ENCODE data around the gene BHLHE41. TPM values are rescaled to one million over a fixed set of nuclear protein-coding genes. Genes with fewer than 3 reads are reported as not detected.

The BHLHE41 gene
- total and polyA plus RNA-seq, 2 of the 8 experiments (the other 6 are each of a cell fraction or from before 2014, with no cell fraction given), result 1.1 to 3.4 TPM

DNA sequence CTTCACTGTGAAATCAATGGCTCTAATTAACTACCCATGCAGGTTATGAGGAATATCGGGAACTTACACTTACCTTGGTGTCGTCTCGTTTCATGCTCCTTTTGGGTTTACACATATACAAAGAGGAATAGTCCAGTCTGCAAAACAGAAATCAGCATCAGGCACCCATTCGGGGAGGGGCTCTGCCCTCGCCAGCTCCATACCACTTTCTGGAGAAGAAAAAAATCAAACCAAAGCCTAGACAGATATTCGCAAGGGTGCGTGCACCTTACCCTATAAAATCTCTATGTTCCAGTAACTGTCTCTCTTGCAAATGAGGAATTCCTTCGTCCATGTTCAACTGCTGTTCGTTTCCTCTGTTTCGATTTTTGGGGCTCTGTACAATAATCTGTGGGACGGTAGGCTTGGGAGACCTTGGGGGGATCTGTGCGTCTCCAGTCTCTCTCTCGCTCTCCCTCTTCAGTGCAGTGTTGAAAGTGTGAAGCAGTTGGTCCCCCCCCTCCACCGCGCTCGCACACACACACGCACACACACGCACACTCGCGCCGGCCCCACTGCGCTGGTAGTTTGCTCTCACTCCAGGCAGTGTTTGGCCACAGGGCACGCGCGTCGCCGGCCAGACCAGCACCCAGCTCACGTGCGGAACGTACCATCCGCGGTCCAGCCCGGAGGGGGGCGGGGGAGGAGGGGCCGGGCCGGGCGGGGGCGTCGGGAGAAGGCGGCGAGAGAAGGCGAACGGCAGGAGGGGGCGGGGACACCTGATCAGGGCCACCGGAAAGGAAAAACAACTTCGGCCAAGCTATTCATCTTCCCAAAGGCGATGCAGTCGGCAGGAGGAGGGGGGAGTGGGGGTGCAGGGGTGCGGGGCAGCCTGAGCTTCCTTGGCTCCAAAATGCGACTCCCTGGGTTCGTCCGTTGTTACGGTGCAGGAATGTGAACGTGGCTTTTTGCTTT is at the start of gene BHLHE41 (continued):
- TF ChIP-seq, protein P1, sequence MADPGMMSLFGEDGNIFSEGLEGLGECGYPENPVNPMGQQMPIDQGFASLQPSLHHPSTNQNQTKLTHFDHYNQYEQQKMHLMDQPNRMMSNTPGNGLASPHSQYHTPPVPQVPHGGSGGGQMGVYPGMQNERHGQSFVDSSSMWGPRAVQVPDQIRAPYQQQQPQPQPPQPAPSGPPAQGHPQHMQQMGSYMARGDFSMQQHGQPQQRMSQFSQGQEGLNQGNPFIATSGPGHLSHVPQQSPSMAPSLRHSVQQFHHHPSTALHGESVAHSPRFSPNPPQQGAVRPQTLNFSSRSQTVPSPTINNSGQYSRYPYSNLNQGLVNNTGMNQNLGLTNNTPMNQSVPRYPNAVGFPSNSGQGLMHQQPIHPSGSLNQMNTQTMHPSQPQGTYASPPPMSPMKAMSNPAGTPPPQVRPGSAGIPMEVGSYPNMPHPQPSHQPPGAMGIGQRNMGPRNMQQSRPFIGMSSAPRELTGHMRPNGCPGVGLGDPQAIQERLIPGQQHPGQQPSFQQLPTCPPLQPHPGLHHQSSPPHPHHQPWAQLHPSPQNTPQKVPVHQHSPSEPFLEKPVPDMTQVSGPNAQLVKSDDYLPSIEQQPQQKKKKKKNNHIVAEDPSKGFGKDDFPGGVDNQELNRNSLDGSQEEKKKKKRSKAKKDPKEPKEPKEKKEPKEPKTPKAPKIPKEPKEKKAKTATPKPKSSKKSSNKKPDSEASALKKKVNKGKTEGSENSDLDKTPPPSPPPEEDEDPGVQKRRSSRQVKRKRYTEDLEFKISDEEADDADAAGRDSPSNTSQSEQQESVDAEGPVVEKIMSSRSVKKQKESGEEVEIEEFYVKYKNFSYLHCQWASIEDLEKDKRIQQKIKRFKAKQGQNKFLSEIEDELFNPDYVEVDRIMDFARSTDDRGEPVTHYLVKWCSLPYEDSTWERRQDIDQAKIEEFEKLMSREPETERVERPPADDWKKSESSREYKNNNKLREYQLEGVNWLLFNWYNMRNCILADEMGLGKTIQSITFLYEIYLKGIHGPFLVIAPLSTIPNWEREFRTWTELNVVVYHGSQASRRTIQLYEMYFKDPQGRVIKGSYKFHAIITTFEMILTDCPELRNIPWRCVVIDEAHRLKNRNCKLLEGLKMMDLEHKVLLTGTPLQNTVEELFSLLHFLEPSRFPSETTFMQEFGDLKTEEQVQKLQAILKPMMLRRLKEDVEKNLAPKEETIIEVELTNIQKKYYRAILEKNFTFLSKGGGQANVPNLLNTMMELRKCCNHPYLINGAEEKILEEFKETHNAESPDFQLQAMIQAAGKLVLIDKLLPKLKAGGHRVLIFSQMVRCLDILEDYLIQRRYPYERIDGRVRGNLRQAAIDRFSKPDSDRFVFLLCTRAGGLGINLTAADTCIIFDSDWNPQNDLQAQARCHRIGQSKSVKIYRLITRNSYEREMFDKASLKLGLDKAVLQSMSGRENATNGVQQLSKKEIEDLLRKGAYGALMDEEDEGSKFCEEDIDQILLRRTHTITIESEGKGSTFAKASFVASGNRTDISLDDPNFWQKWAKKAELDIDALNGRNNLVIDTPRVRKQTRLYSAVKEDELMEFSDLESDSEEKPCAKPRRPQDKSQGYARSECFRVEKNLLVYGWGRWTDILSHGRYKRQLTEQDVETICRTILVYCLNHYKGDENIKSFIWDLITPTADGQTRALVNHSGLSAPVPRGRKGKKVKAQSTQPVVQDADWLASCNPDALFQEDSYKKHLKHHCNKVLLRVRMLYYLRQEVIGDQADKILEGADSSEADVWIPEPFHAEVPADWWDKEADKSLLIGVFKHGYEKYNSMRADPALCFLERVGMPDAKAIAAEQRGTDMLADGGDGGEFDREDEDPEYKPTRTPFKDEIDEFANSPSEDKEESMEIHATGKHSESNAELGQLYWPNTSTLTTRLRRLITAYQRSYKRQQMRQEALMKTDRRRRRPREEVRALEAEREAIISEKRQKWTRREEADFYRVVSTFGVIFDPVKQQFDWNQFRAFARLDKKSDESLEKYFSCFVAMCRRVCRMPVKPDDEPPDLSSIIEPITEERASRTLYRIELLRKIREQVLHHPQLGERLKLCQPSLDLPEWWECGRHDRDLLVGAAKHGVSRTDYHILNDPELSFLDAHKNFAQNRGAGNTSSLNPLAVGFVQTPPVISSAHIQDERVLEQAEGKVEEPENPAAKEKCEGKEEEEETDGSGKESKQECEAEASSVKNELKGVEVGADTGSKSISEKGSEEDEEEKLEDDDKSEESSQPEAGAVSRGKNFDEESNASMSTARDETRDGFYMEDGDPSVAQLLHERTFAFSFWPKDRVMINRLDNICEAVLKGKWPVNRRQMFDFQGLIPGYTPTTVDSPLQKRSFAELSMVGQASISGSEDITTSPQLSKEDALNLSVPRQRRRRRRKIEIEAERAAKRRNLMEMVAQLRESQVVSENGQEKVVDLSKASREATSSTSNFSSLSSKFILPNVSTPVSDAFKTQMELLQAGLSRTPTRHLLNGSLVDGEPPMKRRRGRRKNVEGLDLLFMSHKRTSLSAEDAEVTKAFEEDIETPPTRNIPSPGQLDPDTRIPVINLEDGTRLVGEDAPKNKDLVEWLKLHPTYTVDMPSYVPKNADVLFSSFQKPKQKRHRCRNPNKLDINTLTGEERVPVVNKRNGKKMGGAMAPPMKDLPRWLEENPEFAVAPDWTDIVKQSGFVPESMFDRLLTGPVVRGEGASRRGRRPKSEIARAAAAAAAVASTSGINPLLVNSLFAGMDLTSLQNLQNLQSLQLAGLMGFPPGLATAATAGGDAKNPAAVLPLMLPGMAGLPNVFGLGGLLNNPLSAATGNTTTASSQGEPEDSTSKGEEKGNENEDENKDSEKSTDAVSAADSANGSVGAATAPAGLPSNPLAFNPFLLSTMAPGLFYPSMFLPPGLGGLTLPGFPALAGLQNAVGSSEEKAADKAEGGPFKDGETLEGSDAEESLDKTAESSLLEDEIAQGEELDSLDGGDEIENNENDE (IDR thresholded peaks at IDR 0.05; ENCODE audit: insufficient replicate concordance, low read length), result no peak
- TF ChIP-seq, protein P2, sequence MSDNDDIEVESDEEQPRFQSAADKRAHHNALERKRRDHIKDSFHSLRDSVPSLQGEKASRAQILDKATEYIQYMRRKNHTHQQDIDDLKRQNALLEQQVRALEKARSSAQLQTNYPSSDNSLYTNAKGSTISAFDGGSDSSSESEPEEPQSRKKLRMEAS (IDR thresholded peaks at IDR 0.05), result peak; percentile 96
- TF ChIP-seq, protein P3, sequence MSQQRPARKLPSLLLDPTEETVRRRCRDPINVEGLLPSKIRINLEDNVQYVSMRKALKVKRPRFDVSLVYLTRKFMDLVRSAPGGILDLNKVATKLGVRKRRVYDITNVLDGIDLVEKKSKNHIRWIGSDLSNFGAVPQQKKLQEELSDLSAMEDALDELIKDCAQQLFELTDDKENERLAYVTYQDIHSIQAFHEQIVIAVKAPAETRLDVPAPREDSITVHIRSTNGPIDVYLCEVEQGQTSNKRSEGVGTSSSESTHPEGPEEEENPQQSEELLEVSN (IDR thresholded peaks at IDR 0.05), result peak; percentile 83
- peak; percentile 29; the same call in 1 of the 2 replicates for TF ChIP-seq SUZ12 (IDR thresholded peaks at IDR 0.05; ENCODE audit: low read length)
- no peak for TF ChIP-seq SRF (IDR thresholded peaks at IDR 0.05; ENCODE audit: low read depth, low read length)
- peak; percentile 4 for TF ChIP-seq ASH2L (IDR thresholded peaks at IDR 0.05; ENCODE audit: low read length)
- TF ChIP-seq NRF1 (IDR thresholded peaks at IDR 0.05; ENCODE audit: low read depth, low read length), result no peak
- TF ChIP-seq RNF2 (IDR thresholded peaks at IDR 0.05; ENCODE audit: borderline replicate concordance, low read depth, low read length, missing control alignments, poor library complexity, severe bottlenecking), result peak; percentile 78

Measured in H1 (cell line).